Left hindlimb (tissue), 1 donor: ENCODE data around the gene CHMP1A.
"Not testable (repeated sequence)": the region's sequence is repeated elsewhere in the genome, so short reads cannot be mapped to it uniquely, and the experiment has no call there.

Experiments used
- DNase-seq: peaks from one replicate; pipeline ENCODE4 v3.0.0-alpha.2; 2018

CHMP1A gene

DNA sequence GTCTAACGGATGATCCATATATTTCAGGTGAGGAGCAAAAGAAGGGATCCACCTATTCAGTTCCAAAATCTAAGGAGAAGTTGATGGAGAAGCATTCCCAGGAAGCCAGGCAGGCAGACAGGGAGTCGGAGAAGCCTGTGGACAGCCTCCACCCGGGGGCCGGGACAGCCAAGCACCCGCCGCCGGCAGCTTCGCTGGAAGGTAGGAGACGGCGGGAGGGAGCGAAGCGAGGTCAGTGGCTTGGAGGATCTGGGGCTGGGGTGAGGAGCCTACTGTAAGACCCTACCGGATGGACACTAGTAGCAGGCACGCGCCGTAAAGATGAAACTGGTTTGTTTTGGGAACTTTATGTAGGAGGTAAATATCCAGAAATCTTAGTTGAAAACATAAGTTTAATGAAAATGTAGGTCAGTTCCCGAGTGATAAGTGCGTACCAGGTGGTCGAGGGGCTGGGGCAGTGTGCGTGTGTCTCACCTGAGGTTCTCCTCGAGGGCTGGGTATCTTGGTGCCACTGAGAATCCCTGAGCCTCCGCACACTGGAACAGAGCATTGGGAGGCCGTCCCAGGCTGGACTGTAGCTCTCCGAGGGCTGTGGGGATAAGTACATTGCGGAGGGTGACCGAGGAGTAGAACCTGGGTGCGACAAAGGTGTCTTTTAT, 842 bp upstream of the CHMP1A start:
- no peak for DNase-seq

DNA sequence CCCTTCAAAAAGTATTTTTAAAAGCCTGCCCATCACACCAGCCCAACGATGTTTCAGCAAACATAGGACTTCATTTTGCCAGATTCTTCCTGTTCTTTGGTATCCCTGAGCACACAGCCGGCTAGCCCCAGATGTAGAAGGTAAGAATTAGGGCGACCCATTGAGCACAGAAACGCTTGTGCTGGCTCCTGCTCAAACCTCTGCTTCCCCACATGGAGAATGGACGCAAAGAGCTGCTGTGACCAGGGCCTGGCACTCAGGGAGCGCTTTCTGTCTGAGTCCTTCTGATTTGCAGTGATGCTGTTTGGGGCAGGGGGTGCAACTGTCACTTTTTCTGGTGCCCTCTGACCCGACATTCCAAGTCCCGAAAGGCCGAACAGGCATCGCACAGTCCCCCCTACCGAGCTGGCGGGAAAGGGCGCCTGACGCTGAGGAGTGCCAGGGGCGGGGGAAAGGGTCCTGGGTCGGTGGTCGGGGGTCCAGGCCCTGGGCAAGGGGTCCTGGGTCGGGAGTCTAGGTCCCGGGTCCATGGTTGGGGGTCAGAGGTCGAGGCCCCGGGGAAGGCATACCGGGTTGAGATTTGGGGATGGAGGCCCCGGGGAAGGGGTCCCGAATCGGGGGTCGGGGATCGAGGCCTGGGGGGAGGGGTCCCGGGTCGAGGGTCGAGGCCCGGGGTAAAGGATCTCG, 930 bp downstream of the CHMP1A start:
- no peak for DNase-seq

DNA sequence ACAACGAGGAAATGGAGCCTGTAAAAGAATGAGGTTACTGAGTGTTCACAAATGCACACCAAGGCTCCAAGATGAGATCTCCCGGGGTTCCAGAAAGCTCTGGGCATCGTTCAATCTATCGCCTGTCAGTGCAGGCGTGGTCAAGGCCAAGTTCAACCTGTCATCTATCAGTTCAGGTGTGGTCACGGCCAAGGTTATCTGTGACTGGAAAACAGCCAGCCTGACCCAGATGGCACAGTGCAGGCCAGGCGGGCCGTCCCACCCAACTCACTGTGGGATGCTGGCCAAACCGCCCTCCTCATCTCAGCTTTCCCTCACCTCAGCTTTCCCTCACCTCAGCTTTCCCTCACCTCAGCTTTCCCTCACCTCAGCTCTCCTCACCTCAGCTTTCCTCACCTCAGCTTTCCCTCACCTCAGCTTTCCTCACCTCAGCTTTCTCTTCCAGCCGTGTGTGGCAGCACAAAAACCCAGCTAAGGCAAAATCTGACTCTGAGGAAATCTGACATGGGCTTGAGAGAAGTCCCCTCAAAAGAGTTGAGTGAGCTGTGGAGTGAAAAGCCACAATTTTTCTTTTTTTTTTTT, 2.4 kb downstream of the CHMP1A start:
- DNase-seq = no peak

DNA sequence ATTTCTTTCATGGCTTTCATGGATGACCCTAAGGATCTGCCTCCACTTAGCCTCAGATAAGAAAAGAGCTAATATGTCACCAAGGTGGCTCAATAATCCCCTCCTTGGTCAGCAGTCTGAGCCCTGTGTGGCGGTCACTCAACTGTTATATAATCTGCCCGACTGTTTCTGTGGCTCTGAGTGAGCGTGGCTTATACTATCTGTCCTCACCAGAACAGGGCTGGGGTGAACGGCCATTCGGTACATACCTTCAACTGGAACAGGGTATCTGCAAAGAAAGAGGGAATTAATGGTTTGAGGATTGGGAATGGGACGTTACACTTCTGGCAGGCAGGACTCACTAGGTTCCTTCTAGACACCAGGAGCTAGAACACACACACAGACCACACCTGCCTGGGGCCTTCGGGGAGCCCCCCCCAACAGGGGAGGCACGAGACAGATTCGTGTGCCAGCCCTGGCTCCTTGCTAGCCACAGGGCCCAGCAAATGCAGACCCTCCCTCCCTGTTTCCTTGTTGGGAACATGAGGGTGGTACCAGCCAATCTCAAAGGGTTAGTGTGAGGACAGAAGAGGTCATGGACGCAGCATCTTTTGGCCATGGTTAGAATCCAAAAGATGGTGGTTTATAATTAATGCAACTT, 3.7 kb downstream of the CHMP1A start:
- DNase-seq = no peak

DNA sequence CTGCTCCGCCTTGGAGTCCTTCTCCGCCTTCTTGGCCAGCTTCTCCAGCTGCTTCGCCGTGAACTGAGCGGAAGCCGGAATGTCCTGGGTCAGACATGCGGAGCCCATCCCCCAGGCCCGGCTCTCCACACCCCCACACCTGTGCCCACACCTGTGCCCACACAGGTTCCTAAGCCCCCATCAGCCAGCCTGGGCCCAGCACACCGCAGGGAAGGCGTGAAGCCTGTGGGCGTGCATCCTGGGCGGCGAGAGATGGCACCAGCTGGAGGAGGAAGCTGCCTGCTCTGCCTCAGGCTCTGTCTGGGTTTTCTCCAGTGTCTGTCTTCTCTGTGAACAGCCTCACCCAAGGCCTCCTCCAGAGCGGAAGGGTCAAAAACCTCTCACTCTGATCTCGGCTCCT, 5.9 kb downstream of the CHMP1A start:
- DNase-seq = no peak

DNA sequence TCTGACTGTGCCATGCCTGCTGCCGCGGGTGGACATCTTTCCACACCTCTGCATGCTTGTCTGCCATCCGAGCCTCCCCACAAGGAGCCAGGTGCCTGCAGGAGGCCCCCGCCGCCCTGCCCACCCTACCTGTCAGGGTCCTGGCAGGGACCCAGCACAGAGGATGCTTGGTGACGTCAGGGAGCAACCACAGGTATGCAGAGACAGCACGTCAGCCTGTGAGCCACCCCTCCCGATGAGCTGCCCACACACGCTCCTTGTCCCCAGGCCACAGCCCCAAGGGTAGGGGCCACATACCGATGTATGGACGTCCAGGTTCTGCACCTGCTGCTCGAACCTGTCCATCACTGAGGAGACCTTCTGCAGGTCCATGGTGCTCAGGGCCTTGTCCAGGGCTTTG, 10.6 kb downstream of the CHMP1A start:
- no peak for DNase-seq

DNA sequence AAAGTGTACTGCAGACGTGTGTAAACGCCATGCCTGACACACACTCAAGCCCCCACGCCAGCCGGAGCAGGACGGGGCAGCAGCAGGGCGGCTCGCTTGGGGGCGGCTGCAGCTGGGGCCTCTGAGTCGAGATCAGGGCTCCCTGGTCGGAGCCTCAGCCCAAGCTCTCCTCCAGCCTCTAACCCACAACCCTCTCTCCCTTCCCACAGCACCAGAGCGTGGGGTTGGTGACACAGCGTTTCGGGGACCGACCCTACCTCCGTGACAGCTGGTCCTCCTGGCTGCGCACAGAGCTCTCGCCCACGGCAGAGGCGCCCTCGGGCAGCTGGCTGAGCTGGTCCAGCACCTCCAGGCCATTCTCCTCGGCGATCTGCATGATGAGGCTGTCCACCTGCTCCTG, 11.2 kb downstream of the CHMP1A start:
- no peak for DNase-seq

DNA sequence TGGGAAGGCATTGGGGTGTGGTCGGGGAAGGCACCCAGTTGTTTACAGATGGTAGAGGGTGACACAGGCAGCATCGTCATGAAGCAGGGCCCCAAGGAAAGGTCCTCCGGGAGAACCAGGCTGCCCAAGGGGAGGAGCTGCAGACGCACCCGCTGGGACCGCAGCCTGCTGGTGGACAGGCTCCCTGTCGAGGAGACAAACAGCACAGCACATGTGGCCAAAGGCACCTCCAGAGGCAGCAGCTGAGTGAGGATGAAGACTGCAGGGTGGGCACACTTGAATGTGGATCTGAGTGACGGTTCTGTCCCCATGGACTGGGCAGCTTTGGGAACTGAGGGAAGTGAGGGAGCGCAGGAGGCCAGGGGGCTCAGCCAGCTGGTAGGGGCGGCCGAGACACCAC, 12.4 kb downstream of the CHMP1A start:
- DNase-seq = no peak

DNA sequence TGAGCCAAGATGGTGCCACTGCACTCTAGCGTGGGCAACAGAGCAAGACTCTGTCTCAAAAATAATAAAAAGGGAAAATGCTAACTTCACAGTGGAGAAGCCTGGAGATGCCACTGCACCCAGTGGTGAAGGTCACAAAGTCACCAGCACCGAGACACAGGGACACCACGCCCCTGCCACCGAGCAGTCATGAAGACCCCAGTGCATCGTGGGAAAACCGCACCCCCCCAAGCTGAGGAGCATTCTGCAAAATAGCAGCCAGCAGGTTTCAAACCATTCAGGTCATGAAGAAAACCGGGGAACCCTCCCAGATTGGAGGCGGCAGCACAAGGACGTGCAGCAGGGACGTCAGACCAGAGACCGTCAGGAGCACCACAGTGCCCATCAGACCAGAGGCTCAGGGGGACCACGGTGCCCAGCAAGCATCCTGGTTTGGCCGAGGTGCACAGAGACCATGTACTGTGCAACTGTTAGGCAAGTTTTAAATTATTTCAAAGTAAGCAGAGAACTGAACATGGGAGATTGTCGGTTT, 13.7 kb downstream of the CHMP1A start:
- no peak for DNase-seq

DNA sequence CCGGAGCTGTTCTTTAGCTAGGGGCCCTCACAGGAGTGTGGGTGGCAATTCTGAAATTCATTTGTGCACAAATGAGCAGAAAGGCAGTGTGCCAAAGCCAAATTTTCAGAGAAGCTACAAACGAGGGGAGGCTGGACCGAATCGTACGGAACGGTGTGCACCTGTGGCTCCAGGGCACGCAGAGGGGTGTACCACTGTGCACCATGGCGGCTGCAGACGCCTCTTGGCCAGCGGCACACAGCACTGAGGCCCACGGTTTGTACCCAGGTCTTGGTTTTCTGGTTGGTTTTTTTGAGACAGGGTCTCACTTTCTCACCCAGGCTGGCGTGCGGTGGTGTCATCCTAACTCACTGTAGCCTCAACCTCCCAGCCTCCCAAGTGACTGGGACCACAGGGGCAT, 14.9 kb downstream of the CHMP1A start:
- no peak for DNase-seq

DNA sequence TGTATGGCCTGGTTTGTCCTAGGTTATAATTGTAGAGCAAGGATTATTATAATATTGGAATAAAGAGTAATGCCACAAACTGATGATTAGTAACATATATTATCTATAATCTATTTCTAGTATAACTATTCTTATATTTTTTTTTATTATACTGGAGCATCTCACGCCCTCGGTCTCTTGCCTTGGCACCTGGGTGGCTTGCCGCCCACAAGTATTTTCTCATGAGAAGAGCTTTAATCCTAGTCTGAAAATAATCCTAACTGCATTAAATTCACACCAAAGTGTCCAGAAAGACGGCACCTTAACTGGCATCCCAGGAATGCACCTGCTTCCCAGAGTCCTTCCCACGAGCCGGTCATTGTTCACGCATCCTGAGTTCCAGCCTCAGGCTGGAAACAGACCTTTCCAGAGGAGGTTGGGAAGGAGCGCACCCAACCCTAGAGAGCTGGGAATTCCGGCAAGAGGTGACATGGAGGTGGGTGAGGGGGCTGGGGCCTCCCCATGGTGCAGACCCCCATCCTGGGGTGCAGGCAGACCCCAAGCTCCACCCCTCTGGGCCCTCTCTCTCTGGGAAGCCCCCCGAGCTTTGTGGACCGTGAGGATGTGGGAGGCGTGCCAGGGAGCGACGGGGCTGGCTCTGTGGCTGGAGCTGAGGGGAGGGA, 15.9 kb downstream of the CHMP1A start:
- DNase-seq = no peak

DNA sequence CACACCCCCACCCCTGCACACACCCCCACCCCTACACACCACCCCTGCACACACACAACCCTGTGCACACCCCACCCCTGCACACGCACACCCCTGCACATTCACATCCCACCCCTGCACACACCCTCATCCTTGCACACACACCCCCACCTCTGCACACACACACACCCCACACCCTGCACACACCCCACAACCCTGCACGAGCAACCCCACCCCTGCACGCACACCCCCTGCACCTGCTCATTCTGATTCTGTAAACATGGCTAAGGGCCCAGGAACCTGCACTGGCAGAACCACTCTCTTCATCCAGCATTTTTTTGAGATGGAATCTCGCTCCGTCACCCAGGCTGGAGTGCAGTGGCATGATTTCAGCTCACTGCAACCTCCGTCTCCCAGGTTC, 18.1 kb downstream of the CHMP1A start:
- DNase-seq = no peak

DNA sequence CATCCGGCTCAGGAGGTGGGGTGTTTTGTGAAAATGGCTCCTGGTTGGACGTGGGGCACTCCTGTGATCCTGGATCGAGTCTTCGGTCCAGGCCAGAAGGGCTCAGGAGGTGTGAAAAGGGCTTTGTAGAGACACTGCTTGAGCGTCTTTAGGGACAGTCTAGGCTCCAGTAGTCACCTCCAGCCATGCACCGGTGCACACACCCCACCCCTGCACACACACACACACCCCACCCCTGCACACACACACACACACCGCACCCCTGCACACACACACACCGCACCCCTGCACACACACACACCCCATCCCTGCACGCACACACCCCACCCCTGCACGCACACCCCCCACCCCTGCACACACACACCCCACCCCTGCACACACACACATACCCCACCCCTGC, 19.1 kb downstream of the CHMP1A start:
- no peak for DNase-seq

DNA sequence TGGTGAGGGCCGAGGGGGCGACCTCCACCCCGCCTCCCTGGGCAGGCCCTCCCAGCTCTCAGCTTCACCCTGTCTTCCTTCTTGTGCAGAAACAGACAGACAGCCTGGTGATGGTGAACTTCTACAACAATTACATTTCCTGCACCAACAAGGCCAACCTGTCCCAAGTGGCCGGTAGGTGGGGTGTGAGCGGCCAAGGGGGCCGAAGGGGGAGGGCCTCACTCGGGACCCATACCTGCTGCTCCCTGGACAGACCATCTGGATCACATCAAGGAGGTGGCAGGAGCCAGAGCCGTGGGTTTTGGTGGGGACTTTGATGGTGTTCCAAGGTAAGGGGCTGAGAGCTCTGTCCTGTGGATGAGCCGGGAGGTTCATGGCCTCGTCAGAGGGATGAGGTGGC, 20.1 kb downstream of the CHMP1A start:
- DNase-seq = no peak

DNA sequence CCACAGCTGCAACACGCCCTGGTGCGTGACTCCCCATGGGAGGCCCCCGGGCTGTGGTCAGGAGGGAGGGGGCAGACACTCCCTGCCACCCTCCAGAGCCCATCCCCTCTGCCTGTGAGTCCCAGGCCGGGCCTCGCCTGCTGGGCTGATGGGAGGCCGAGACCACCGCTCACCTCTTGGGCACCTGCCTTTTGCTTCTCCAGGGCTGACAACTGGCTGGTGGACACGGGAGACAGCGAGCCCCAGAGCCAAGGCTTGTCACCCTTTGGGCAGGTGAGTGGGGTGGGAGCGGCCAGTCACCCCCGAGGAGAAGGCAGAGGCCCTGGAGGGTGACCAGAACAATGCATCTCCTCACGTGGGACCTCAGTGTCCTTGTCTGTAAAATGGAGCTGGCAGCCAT, 20.8 kb downstream of the CHMP1A start:
- DNase-seq = no peak

DNA sequence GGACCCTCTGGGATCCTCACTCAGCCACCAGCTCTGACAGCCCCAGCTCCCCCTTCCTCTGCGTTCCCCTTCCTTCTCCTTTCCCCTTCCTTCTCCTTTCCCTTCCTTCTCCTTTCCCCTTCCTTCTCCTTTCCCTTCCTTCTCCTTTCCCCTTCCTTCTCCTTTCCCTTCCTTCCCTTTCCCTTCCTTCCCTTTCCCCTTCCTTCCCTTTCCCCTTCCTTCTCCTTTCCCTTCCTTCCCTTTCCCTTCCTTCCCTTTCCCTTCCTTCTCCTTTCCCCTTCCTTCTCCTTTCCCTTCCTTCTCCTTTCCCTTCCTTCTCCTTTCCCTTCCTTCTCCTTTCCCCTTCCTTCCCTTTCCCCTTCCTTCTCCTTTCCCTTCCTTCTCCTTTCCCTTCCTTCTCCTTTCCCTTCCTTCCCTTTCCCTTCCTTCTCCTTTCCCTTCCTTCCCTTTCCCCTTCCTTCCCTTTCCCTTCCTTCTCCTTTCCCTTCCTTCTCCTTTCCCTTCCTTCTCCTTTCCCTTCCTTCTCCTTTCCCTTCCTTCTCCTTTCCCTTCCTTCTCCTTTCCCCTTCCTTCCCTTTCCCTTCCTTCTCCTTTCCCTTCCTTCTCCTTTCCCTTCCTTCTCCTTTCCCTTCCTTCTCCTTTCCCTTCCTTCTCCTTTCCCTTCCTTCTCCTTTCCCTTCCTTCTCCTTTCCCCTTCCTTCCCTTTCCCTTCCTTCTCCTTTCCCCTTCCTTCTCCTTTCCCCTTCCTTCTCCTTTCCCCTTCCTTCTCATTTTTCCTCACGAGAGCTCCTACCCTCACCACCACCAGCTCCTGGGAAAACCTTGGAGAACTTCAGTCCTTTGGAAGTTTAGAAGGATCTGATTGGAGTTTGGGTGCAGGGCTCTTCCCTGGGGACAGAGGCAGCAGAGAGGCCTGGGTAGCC, 22.8 kb downstream of the CHMP1A start:
- DNase-seq = not testable (repeated sequence)

DNA sequence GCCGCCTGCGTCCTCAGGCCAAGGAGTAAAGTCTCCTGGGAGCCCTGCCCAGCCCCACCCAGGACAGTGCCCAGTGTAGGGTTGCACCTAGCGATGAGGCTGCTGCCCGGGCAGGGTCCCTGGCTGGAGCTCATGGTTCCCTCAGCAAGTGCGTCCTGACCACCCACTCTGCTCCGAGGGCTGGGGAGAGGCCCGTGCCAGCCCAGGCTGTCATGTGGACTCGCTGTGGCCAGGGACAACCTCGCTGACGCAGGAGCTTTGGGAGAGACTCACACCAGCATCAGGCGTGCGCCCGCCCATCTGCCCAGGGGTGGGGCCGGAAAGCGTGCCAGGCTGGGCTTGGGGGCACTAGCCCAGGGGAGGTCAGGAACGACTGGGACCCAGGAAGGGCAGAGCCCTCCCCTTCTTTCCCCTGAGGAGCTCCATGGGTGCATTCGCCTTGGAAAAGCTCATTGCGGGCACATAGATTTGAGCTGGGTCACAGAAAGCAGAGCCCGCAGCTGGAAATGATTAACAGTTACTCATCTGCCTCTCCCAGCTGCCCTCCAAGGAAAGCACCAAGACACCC, 24.4 kb downstream of the CHMP1A start:
- DNase-seq = no peak

DNA sequence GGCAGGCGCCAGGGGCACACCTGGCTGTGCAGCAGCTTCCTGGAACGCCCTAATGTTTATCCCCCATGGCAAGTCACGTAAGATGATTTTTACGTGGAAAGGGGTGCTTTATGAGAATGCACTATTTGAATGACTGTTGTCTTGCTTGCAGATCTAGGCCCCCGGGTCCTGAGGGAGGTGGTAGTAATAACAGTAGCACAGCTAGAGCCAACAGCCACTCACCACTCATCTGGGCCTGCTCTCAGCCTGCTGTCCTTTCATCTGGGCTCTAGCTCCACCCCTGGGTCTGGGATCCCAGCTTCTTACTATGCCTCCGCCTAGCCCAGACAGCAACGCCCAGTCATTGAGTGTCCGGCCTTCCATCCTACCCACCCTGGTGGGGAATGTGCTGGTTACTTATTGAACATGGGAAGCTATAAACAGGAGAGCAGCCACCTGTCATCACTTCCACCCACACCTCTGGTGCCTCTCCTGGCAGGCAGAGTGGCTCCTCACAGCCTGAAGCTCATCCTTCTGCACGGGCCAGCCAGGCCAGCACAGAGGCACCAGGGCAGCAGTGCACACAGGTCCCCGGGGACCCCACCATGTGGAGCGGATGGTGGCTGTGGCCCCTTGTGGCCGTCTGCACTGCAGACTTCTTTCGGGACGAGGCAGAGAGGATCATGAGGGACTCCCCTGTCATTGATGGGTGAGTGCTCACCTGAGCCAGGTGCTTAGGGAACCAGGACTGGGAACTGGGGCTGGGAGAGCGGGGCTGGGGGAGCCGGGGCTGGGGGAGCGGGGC, 27.5 kb downstream of the CHMP1A start:
- no peak for DNase-seq

DNA sequence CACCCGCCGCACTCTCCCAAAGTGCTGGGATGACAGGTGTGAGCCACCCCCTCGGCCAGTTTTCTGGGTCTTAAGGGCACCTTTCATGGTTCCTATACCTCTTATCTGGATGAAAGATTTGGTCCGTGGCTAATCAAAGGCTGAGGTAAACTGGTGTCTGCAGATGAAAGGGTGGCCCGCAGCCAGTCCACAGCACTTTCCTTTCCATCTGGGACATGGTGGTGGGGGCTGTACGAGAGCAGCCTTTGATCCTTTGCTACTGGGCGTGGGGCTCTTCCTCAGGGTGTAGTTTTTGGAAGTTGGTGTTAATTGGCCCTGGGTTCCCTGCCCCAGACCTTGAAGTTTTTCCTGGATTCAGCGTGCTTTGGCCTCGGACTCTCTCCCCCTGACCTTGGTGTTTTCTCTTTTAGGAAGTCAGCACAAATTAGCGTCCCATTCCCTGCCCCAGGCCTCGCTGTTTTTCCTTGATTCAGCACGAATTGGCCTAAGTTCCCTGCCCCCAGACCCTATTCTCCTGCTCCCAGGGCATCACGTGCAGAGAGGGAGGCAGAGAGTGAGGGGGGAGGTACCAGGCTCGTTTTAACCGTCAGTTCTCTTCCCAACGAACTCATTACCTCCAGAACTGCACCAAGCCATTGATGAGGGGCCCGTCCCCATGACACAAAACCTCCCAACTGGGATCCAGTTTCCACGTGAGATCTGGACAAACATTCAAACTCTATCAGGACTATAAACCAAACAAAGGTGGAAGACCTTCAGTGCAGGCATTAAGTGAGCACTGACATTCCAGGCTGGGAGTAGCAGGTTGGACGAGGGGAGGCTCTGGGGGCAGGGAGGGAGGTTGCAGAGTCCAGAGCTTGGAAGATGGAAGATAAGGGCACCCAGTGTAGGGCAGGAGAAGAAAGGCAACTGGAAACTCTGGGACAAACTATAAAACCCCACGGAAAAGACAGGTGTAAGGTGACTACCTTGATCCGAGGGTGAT, 32.4 kb downstream of the CHMP1A start:
- DNase-seq = no peak
